ENCODE data around the gene RAB28. TPM values are rescaled to one million over a fixed set of nuclear protein-coding genes. Genes with fewer than 3 reads are reported as not detected.

Gene RAB28
- total RNA-seq, 1 experiment from 2014 or later = 17.1 TPM

- no peak overlapping the region for H3K4me3 Mint-ChIP-seq
- peaks cover 17% of the 10 kb centered on the region for H3K27me3 Mint-ChIP-seq (ENCODE audit: low read depth)
- no peak overlapping the region for H3K27ac Mint-ChIP-seq
- no peaks in the 10 kb centered on the region for H3K36me3 Mint-ChIP-seq
- TF ChIP-seq RORB (CRISPR knock-in tag; IDR thresholded peaks at IDR 0.05) (no peak), E2F1 (CRISPR knock-in tag; IDR thresholded peaks at IDR 0.05) (no peak), ZMAT4 (CRISPR knock-in tag; IDR thresholded peaks at IDR 0.05) (no peak)
- DNase-seq (ENCODE audit: low spot score) (no peak), ATAC-seq (no peak)
- H3K4me1 Mint-ChIP-seq = peaks cover 58% of the 10 kb centered on the region
- ChIA-PET POLR2A (interaction anchor here (0.7 kb wide), 1 partner anchor 365 kb away, joined by 3 read pairs; no protein-coding TSS in a partner anchor), CTCF (no interaction called here)
- no peaks in the 10 kb centered on the region for H3K9me3 Mint-ChIP-seq
Measured at GRCh38 chr4:13516315-13516860, 32.2 kb upstream of the RAB28 start.

- H3K36me3 Mint-ChIP-seq = no peaks in the 10 kb centered on the region
- H3K9me3 Mint-ChIP-seq = no peaks in the 10 kb centered on the region
- DNase-seq (ENCODE audit: low spot score) (no peak), ATAC-seq (no peak)
- H3K4me3 Mint-ChIP-seq = no peak overlapping the region
- no peak for TF ChIP-seq NR2C2 (CRISPR knock-in tag; IDR thresholded peaks at IDR 0.05)
- no peak for TF ChIP-seq ATF3 (CRISPR knock-in tag; conservative IDR thresholded peaks at IDR 0.05)
- no peak for TF ChIP-seq PRRX2 (CRISPR knock-in tag; IDR thresholded peaks at IDR 0.05)
- no peak for TF ChIP-seq ZNF232 (CRISPR knock-in tag; IDR thresholded peaks at IDR 0.05)
- no peak for TF ChIP-seq ATF1 (CRISPR knock-in tag; IDR thresholded peaks at IDR 0.05)
- no peak for TF ChIP-seq ZNF532 (CRISPR knock-in tag; IDR thresholded peaks at IDR 0.05; ENCODE audit: borderline replicate concordance)
- no peak for TF ChIP-seq ZMAT4 (CRISPR knock-in tag; IDR thresholded peaks at IDR 0.05)
- no peak for TF ChIP-seq CBFB (CRISPR knock-in tag; IDR thresholded peaks at IDR 0.05; ENCODE audit: low read depth)
- no peak for TF ChIP-seq TEAD1 (CRISPR knock-in tag; IDR thresholded peaks at IDR 0.05)
- TF ChIP-seq MAX (CRISPR knock-in tag; IDR thresholded peaks at IDR 0.05) = no peak
- TF ChIP-seq ATF2 (CRISPR knock-in tag; IDR thresholded peaks at IDR 0.05; ENCODE audit: borderline replicate concordance, low read depth) = no peak
- no peak for TF ChIP-seq ZBTB43 (CRISPR knock-in tag; IDR thresholded peaks at IDR 0.05)
- no peak for TF ChIP-seq USF1 (CRISPR knock-in tag; IDR thresholded peaks at IDR 0.05)
- TF ChIP-seq SP1 (CRISPR knock-in tag; conservative IDR thresholded peaks at IDR 0.05) = no peak
- TF ChIP-seq JAZF1 (CRISPR knock-in tag; IDR thresholded peaks at IDR 0.05) = no peak
- TF ChIP-seq ZNF138 (CRISPR knock-in tag; conservative IDR thresholded peaks at IDR 0.05) = no peak
- no peak for TF ChIP-seq RORB (CRISPR knock-in tag; IDR thresholded peaks at IDR 0.05)
- TF ChIP-seq SMAD4 (CRISPR knock-in tag; IDR thresholded peaks at IDR 0.05) = no peak
- TF ChIP-seq TEAD4 (CRISPR knock-in tag; IDR thresholded peaks at IDR 0.05) = no peak
- no peak for TF ChIP-seq ATF6 (CRISPR knock-in tag; IDR thresholded peaks at IDR 0.05)
- H3K27me3 Mint-ChIP-seq (ENCODE audit: low read depth) = peaks cover 6% of the 10 kb centered on the region
- ChIA-PET POLR2A (no interaction called here), CTCF (no interaction called here)
- H3K4me1 Mint-ChIP-seq = peaks cover 65% of the 10 kb centered on the region
- H3K27ac Mint-ChIP-seq = no peak overlapping the region
Measured at GRCh38 chr4:13515268-13515667, 31.1 kb upstream of the RAB28 start.
